CD1c-positive myeloid dendritic cell (primary cell): Measurements from ENCODE around the gene ABI3BP.

Experiments
- DNase-seq: peaks from one replicate; pipeline ENCODE4 v3.0.0-alpha.2; 2016; ENCODE audit errors: extremely low spot score

ABI3BP gene

DNA sequence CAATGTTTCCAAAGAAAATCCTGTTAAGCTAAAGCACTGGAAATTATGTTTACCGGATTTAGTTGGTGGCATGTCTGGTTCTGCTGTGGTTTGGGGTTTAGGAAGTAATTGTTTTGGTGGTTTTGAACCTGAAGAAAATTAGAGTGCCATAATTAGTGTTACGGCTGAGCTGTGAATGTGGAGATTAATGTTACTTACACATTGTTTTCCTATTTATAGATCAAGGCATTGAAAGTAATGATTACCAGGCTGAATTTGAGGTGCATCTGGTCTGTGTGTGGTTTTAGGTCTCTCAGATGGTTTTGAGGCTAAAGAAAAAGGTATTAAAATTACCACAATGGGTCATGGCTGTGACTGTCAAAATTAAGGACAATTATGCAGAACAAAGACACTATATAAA is 155.1 kb downstream of the ABI3BP start:
- DNase-seq = no peak

DNA sequence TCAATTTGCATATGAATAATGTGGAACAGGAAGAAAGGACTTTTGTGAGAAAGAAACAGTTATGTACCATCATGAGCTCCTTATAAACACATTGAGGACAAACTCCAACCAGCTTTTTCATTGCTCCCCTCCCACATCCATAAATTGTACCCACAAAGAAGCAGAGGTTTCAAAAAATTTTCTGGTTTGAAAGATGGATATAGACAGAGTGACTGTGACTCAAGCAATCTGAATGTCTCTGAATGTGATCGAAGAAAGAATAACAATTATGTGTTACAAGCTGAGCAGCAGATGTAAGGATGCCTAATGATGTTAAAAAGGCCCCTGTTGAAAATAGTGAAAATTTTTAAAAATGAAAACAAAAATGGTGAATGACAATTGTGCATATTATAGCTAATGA is 156.6 kb downstream of the ABI3BP start:
- DNase-seq = no peak

DNA sequence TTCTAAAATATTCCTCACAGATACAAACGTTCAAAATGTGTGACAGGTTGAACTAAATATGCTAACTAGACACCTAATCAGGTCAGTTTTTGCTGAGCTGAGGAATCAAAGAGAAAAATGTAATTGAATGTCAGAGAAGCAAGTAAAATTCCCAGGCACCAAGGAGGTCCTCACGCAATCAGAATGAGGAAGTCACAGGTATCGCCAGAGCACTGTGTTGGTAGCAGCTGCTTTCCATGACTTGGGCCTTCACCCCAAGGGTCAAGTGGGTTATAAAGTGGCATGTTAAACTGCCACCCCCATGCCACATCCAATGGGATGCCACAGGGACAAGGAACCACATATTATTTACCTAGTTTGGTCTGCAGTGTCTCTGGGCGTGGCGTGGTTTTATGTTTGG is 158.9 kb downstream of the ABI3BP start:
- no peak for DNase-seq

DNA sequence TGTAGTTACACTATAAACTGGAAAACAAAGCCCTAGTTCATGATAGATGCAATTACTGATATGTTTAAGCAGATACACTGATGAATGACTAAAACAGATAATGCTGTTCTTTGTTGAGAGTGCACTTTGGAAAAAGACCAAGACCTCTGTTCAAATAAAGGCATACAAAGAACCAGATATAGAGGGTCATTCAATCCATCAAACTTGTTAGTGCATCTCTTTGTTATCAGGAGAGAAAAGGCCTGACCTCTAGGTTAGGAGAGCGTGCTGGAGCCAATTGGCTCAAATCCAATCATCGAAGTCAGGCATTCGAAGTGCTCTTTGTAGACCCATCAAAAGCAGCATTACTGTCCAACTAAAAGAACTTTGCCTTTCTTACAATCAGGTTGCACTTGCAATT is 159.7 kb downstream of the ABI3BP start:
- no peak for DNase-seq

DNA sequence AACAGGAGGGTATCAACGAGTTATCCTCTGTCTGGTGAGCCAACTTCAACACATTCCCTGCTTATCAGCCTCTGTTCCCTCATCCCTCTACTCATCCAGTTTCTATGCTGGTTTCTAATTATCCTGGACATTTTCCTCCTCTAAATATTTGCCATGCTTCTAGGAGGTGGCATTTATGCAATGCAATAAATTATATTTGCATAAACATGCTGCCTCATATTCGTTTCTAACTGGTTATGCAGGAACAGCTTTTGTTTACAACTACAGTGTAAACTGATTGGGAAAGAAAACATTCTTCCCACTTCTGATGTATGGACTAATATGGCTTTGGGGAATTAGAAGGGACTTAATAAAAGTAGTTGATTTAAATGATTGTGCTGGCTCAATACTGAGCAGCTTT is 161.6 kb downstream of the ABI3BP start:
- DNase-seq = no peak

DNA sequence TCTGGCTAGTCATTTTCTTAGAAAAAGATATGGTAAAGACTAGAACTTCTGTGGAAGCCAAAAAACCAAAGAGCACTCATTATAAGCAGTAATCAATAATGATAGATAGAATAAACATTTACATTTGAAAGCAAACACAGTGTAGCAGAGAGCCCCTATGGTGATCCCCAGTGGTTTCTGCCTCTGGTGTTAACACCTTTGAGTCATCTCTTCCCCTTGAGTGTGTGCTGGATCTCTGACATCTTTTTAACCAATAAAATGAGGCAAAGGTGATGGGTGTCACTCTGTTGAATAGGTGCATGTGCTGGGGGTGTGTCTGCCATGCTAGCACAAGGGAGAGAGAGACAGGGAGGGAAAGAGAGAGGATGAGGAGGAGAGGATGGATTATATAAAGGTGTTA is 162.3 kb downstream of the ABI3BP start:
- DNase-seq = no peak

DNA sequence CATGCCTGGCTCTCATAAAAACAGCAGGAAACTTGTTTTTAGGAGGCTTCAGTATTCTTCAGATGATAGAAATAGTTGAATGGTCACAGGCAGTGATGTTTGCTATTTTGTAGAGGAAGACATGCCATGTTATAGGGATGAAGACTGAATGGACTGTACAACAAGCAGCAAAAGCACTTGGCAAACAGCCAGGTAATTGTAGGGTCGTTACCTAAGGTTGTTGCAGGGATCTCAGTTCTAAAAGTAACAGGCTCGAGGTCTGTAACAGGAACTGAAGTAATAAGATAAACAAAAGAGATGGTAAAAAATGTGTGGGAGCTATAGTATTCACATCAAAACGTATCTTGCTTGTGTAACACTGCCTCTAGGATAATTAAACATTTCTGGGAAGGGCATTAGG is 167.6 kb downstream of the ABI3BP start:
- DNase-seq = no peak

DNA sequence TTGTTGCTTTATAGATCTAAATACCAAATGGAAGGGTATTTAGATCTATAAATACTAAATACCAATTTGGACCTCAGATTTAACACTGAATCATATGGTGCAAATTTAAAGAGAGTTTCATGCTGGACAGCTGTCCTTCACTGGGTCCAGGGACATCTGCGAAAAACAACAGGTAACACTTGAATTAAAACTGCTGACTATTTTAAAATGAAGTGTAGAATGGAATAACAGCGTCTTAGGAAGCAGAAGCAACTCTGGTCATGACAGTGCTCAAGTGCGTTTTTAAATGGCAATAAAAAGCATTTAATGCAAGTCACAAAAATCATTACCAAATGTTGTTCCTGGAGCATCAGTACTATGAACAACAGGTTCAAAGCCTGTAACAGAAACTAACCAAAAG is 177.6 kb downstream of the ABI3BP start:
- no peak for DNase-seq

DNA sequence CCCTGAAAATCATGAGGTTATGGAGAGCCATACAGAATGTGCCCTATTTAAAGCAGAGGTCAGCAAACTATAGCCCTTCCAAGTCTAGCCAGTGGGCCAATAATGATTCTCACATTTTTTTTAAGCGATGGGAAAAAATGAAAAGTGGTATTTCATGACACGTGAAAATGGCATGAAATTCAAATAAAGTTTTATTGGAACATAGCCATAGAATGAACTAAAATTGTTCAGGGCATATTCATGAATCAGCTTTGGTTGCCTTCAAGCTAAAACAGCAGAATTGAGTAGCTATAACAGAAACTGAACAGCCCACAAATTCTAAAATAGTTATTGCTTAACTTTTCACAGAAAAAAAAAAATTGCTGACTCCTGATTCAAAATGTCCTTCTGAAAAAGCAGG is 179.4 kb downstream of the ABI3BP start:
- DNase-seq = no peak

DNA sequence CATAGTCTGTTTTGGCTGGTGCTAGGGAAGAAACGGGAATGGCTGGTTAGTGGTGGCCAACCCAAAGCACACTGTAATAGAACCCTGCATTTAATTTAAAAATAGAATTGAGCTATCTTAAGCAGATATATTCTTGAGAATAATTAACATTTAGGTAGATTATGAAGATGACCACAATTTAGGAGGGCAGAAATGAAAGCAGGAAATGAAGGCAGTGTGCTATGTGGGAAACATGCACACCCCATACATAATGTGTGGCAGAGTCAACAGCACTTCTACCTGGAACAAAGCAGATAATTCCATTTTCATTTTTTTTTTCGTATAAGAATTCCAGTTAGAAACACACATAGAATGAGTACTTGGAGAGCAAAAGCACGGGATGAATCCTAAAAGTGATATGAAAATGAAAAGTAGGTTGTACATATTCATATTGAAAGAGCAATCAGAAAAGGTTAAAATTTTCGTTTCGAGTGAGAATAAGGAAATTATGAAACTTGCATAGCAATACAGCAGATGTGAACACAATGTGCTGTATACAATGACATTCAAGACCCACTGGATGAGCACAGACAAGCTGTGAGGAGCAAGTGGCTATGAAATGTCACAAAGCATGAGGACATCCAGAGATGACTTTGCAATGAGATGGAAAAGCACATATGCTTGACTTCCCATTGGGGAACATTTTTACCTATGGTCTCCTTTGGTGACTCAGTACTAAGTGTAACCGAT is 181.3 kb downstream of the ABI3BP start:
- DNase-seq = no peak

DNA sequence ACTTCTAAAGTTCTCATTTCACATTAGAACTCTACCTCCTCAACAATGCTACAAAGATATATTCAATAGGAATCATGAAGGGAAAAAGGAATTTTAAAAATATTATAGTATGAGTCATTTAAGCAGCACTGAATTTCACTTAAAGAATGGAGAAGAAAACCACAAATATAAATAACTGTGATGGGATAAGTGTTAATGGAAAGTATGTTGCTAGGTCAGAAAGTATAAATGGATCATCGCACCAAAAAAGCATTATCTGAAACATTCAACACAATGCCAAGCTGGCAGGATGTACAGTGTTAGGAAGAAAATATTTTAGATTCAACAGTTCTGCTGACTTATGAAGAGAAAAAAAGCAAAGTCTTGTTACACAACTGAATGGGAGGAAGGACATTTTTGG is 182.6 kb downstream of the ABI3BP start:
- no peak for DNase-seq

DNA sequence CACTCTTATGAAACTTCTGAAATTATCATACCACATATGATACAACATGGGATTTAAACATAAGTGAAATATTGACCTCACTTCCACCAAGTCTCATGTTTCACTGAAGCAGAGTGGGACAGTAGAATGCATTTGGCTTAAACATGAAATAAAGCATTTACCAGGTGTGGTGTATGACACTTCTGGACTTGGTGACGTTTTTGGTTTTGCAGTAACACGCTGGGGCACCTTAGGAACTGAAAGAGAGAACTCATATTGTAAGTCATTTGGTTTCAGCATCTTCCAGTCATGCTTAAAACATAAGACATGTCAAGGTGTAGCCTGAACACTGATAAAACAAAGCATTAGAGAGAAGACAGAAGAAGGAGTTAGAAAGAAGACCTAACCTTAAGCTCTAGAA is 188.6 kb downstream of the ABI3BP start:
- no peak for DNase-seq

DNA sequence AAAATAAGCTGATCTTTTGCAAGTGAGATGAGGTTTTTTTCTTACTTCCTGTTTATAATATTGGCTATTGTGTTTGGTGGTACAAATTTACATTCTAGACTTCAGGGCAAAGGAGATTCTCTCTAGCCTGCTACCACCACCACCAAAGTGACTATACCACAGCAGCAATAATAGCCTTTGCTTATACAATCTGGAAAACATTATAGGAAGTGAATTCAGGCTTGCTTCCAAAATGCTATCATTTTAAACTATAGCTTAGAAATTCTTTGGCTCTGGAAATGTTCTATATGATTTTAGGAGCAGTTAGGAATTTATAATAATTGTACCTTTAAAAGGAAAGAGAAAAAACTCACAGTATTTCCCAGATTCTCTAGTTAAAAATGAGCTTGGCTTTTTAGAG is 189.5 kb downstream of the ABI3BP start:
- DNase-seq = no peak

DNA sequence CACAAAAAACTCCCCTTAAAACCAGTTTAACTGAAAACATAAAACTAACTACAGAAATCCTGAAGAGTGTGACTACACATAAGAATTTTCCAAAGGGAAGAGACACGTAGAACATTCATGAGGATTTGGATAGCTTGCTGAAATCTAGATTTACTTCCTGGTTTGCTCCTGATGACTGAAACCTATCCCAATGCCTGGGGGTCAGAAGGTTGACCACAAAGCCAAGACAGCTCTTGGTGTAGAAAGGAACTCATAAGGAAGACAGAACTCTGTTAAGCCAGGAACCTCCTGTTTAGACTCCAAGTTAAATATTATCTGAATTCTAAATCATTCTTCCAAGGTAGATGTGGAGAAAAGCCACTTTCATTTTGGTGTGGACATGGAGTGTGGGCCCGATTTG is 191.1 kb downstream of the ABI3BP start:
- no peak for DNase-seq

DNA sequence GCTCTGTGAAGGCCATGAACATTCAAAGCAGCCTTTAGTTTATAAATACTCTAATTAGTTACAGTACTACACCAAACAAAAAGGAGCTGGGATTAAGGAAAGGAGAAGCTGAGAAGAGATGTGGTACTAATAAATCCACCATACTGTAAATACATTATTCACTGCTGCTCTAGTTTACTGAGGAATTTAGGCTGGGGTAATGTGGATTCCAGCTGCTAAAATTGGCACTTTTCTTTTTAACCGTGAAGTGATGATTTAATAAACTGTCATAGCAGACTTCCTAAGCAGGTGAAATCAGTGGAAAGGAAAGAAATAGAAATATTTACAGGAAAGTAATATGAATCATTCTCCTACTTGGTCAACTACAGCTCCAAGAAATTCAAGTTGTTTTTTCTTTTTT is 195.2 kb downstream of the ABI3BP start:
- DNase-seq = no peak

DNA sequence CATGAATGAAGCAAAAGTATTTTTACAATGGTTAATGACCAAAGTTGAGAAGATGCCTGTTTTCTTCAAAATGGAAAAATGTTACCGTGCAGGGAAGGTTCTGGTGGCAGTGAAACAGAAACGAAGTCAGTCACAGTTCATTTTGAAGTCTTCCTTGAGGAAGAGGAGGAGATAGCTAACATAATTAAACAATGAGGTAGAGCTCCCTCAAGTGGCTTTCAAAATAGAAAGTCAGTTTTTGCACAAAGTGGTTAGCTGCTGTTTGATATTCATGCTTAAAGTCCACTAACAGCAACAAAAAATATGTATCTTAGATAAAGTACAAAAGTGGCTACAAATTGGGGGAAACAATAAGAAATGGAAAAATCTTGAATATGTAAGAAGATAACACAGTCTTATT is 196.7 kb downstream of the ABI3BP start:
- DNase-seq = no peak

DNA sequence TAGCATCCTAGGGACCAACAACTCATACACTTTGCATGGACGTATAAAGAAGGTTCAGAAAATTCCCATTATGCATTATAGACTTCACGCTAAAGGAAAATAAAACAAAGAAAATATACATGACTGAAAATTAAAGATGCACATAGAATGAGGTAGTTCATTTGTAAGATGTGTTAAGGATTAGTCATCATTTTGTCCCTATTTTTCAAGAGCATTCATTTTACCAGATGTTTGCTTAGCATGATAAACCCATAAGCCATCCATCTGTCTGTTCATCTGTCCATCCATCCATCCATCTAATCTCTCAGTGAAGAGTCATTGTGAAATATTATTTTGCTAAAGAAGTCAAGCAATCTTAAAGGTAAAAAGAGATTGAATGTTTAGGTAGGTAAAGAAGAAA is 203.6 kb downstream of the ABI3BP start:
- DNase-seq = no peak

DNA sequence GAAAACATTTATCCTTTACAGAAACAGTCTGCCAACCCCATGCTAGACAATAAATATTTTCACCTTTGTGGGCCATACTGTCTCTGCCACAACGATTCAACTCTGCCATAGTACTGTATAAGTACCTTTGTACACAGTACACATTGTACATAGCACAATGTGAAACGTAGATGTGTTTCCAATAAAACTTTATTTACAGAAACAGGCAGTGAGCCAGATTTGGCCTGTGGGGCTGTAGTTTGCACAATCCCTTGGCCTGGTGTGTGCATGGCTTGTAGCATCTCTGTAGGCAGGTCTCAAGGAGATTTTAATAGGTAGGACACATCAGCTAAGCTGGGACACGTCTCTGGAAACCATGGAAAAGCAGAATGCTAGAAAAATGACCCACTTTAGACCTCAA is 209.6 kb downstream of the ABI3BP start:
- DNase-seq = no peak

DNA sequence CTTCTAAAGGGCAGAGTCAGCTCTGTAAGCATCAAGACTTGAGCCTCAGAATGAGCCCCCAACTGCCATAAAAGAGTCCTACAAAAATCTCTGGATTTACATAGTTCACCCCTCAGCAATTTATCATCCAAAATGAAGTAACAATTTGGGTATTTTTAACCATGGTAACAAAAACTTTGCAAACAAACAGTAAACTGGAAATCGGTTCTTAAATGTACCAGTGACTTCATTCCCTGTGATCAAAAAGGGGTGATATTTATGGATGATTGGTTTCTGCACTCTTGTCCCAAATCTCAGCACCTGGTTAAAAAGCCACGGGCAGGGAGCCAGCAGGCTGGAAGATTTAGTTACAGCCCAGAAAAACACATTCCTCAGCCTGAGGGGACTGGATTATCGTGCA is 210.3 kb downstream of the ABI3BP start:
- no peak for DNase-seq

DNA sequence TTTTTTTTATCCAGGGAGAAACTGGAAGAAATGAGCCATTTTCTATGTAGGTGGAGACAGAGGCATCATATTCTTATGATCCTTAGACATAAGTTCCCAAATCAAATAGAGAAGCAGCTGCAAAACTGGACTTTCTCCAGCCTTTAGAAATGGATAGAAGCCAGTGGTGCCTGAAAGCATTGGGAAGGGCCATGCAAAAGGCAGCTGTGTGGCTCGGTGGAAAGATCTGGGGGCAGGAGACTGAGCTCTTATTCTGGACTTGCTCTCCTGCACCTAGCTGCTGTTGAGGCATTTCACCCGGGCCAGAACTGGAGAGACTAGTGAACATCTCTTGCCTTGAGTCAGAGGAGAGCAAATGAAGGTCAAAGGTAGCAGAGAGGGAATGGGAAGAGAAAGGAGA is 210.9 kb downstream of the ABI3BP start:
- DNase-seq = no peak

DNA sequence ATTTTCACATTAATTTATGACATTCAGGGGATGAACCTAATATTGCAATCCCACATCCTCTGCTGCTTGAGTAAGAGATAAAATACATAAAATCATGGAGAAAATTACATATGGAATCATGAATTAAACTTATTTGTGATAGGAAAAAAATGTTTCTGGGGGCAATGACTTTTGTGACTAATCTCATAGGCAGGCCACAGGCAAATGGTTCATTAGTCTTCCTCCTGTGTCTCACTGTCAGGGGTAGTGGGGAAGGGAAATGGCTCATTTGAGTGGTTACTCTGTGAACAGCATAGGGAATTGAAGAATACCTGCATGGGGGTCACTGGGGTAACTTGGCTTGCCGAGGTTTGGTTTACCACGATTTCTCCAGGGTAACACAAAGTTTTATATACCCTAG is 211.9 kb downstream of the ABI3BP start:
- DNase-seq = no peak

DNA sequence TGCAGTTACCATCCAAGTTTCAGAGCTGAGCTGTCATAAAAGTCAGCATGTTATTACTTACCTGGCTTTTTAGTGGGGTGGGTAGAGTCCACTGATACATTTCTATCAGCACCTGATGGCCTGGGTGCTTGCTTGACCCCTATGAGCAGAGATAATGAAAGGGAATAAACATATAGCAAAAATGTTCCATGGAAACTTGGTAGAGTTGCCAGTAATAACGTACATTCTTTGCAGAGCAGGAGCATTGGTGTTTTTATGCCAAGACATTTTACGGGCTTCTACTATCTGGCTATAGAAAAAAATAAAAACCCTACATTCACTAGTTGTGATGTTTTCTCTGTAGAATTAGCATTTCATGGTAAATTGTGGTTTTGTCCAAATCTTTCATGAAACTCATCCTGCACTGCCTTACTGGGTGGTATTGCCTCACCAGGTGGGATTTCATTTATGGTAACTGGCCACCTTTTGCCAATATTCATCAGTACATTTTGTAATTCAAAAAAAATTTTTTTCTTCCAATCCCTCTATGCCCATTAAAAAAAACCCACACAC is 213.1 kb downstream of the ABI3BP start:
- DNase-seq = no peak

DNA sequence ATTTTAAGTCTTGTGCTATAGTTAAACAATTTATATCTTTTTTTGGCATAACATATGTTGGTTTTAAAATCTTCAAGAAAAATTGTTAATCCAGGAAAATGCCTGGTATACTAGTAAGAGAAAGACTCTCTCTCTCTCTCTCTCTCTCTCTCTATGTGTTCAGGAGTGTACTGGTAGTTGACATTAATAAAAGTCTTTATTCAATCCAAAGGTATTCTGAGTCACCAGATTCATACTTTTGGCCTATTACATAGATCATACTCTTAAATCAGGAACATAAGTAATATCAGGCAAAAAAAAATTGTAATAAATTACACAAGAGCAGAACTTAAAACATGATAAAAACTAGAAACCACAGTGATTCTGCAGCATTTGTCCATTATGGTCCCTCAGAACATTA is 213.7 kb downstream of the ABI3BP start:
- DNase-seq = no peak

DNA sequence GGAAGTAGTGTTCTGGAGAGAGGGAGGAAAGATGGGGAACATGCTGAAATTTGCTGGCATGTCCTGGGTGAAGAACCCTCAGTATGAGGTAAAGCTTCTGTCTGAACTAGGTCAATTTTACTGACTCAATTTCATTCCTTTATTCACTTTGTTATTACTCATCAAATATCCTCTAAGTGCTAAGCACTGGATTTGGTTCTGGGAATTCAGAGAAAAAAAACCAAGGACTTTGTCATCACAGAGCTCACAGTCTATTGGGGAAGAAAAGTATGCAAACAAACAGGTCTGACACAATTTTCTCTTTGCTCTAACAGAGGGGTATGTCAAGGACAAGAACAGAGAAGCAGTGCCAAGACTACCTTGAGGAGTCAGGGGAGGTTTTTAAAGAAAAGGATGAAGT is 215.9 kb downstream of the ABI3BP start:
- DNase-seq = no peak
